ENCODE measurements around the gene TNFRSF4.

DNA sequence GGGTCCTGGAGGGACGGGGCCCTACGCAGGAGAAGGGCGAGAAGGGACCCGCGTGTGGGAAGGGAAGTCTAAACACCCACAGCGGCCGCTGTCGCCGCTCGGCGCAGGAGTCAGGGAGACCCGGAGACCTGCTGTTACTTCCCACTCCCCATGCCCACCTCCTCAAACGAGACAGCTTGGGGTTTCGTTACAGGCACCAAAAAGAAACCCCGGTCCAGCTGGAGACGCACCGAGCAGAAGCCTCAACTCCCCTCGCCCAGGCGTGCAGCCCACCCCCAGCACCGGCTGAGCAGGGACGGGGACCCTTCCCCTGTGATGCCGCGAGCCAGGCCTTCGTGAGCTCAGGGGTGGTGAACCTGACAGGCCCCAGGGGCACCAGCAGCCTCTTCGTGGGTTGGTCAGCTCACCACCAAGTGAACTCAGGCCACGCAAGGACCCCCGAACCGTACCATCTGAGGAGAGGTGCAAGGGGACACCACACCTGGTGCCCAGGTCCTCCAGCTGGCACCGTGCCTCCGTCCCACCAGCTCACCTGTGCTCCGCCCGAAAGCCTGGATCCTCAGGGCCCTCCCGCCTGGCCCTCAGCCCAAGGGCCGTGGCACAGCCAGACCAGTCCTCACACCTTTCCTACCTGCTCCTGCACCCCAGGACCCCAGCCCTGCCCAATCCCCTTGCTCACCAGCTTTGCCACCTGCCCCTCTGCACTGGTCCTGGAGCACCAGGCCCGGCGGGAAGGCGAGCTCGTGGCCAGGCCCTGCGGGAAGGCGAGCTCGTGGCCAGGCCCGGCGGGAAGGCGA lies 12.8 kb upstream of the TNFRSF4 start:
- TF ChIP-seq, protein P1, sequence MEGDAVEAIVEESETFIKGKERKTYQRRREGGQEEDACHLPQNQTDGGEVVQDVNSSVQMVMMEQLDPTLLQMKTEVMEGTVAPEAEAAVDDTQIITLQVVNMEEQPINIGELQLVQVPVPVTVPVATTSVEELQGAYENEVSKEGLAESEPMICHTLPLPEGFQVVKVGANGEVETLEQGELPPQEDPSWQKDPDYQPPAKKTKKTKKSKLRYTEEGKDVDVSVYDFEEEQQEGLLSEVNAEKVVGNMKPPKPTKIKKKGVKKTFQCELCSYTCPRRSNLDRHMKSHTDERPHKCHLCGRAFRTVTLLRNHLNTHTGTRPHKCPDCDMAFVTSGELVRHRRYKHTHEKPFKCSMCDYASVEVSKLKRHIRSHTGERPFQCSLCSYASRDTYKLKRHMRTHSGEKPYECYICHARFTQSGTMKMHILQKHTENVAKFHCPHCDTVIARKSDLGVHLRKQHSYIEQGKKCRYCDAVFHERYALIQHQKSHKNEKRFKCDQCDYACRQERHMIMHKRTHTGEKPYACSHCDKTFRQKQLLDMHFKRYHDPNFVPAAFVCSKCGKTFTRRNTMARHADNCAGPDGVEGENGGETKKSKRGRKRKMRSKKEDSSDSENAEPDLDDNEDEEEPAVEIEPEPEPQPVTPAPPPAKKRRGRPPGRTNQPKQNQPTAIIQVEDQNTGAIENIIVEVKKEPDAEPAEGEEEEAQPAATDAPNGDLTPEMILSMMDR (IDR thresholded peaks at IDR 0.05) = no peak
- TF ChIP-seq POLR2A (IDR thresholded peaks at IDR 0.05) = no peak

Data from thyroid gland (tissue), 4 donors.